OCI-LY1 (cell line): Measurements from ENCODE around the gene CCDC167.

Experiments used
- EZH2 ChIP-seq: fragments of 200-600 bp; sonication (generic), shearing (Covaris generic); IDR thresholded peaks from 2 replicates; pipeline ENCODE4 v1.8.0; 2017; ENCODE audit warnings: borderline replicate concordance, mixed run types, mild to moderate bottlenecking, antibody characterized with exemption, low read length, moderate library complexity, mixed read lengths
- TF ChIP-seq, protein P1 (sequence below): fragments of 200-600 bp; sonication (generic), shearing (Covaris generic); IDR thresholded peaks from 2 replicates; pipeline ENCODE4 v1.5.1; 2017; ENCODE audit warnings: mild to moderate bottlenecking, antibody characterized with exemption, low read length, moderate library complexity, mixed read lengths

DNA sequence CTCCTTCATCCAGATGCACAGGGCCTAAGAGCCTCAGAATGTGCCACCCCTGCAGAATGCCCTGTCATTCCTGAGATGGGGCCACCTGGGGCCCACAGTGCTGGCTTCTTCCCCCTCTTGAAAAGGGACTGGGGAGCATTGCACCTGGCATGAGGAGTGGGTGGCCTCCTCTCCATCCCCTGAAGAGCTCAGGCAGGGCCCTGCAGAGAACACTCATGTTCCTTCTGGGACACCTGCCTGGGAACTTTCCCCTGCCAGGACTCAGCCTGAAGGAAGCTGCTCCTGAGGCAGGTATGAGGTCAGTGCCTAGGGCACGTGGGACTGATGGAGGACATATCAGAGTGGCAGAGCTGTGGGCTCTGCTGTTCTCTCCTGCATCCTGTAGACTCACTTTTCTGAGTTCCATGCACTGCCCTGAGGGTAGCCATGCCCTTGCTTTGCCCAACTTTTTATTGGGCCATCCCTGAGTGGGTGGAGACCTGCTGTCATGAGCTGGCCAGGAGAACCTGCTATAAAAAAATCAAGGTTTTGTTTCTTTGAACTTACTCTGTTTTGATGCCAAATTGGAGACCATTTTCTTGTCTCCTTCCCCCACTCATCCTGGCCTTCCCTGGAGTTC lies 19.5 kb downstream of the CCDC167 start:
- TF ChIP-seq, protein P1, sequence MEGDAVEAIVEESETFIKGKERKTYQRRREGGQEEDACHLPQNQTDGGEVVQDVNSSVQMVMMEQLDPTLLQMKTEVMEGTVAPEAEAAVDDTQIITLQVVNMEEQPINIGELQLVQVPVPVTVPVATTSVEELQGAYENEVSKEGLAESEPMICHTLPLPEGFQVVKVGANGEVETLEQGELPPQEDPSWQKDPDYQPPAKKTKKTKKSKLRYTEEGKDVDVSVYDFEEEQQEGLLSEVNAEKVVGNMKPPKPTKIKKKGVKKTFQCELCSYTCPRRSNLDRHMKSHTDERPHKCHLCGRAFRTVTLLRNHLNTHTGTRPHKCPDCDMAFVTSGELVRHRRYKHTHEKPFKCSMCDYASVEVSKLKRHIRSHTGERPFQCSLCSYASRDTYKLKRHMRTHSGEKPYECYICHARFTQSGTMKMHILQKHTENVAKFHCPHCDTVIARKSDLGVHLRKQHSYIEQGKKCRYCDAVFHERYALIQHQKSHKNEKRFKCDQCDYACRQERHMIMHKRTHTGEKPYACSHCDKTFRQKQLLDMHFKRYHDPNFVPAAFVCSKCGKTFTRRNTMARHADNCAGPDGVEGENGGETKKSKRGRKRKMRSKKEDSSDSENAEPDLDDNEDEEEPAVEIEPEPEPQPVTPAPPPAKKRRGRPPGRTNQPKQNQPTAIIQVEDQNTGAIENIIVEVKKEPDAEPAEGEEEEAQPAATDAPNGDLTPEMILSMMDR = no peak
- TF ChIP-seq EZH2 = no peak
